ENCODE data around the gene KCNMA1.

The KCNMA1 gene

DNA sequence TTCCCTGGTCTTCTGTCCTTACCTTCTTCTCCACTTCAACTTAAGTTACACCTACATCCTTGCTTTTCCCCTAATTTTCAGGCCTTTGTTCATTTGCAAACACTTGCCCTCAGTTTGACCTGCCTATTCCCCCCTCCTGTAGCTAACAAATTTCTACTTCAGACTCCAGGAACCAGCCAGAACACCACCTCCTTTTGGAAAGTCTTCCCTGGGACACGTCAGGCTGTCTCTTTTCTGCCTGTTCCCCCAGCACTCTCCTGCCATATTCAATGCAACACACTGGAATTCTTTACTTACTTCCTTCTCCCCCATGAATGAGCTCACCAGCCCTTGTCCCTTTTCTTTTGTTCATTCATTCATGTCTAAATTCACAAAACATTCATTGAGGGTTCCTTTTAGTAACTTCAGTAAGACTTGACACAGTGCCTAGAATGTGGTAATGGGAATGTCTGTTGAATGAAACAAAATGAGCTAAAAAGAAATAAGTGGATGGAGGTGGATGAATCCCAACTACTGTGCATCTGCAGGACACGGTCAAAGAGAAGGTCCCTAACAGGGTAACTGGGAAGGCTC, 478.0 kb downstream of the KCNMA1 start:
- Histone ChIP-seq H3K4me3 (IDR thresholded peaks at IDR 0.05; ENCODE audit: insufficient read depth, low read depth, low read length) (no peak overlapping the region), H3K27me3 (ENCODE audit: insufficient read depth, low read depth) (no peaks in the 10 kb centered on the region), H4K20me1 (ENCODE audit: insufficient read depth) (no peaks in the 10 kb centered on the region), H3K4me1 (ENCODE audit: low read depth, poor library complexity, severe bottlenecking) (no peaks in the 10 kb centered on the region), H3K27ac (no peak overlapping the region), H3K9ac (no peak overlapping the region), H3K79me2 (ENCODE audit: insufficient read depth, low read depth) (no peaks in the 10 kb centered on the region), H3K4me2 (no peak overlapping the region), H2AFZ (ENCODE audit: low read depth) (no peak overlapping the region), H3K36me3 (ENCODE audit: insufficient read depth) (no peaks in the 10 kb centered on the region)
- TF ChIP-seq, protein P1, sequence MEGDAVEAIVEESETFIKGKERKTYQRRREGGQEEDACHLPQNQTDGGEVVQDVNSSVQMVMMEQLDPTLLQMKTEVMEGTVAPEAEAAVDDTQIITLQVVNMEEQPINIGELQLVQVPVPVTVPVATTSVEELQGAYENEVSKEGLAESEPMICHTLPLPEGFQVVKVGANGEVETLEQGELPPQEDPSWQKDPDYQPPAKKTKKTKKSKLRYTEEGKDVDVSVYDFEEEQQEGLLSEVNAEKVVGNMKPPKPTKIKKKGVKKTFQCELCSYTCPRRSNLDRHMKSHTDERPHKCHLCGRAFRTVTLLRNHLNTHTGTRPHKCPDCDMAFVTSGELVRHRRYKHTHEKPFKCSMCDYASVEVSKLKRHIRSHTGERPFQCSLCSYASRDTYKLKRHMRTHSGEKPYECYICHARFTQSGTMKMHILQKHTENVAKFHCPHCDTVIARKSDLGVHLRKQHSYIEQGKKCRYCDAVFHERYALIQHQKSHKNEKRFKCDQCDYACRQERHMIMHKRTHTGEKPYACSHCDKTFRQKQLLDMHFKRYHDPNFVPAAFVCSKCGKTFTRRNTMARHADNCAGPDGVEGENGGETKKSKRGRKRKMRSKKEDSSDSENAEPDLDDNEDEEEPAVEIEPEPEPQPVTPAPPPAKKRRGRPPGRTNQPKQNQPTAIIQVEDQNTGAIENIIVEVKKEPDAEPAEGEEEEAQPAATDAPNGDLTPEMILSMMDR (conservative IDR thresholded peaks at IDR 0.05; ENCODE audit: low read depth, low read length), result no peak

DNA sequence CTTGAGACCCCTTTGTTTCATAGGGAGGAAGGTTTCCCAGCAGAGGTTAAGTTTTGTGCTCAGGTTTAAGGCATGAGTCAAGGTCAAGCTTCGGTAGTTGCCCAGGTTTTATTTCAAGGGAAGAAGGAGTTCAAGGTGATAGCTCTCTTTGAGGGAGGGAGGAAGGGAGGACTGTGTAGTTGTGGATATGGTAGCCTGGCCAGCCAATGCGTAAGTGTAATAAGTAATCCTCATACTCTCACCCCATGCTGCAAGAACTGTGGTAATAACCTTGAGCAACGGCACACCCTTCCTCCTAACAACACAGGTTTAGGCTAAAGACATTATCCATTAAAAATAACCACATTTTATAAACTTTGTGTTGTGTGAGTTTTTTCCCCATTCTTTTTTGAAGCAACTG, 478.9 kb downstream of the KCNMA1 start:
- H3K27me3 ChIP-seq (ENCODE audit: insufficient read depth, low read depth), result no peaks in the 10 kb centered on the region
- no peaks in the 10 kb centered on the region for H3K79me2 ChIP-seq (ENCODE audit: insufficient read depth, low read depth)
- H3K27ac ChIP-seq, result no peak overlapping the region
- no peak overlapping the region for H3K4me2 ChIP-seq
- H3K4me1 ChIP-seq (ENCODE audit: low read depth, poor library complexity, severe bottlenecking), result no peaks in the 10 kb centered on the region
- no peaks in the 10 kb centered on the region for H4K20me1 ChIP-seq (ENCODE audit: insufficient read depth)
- H3K36me3 ChIP-seq (ENCODE audit: insufficient read depth), result no peaks in the 10 kb centered on the region
- no peak overlapping the region for H3K4me3 ChIP-seq (IDR thresholded peaks at IDR 0.05; ENCODE audit: insufficient read depth, low read depth, low read length)
- TF ChIP-seq, protein P1 (conservative IDR thresholded peaks at IDR 0.05; ENCODE audit: low read depth, low read length), result no peak
- H3K9ac ChIP-seq, result no peak overlapping the region
- no peak overlapping the region for H2AFZ ChIP-seq (ENCODE audit: low read depth)

DNA sequence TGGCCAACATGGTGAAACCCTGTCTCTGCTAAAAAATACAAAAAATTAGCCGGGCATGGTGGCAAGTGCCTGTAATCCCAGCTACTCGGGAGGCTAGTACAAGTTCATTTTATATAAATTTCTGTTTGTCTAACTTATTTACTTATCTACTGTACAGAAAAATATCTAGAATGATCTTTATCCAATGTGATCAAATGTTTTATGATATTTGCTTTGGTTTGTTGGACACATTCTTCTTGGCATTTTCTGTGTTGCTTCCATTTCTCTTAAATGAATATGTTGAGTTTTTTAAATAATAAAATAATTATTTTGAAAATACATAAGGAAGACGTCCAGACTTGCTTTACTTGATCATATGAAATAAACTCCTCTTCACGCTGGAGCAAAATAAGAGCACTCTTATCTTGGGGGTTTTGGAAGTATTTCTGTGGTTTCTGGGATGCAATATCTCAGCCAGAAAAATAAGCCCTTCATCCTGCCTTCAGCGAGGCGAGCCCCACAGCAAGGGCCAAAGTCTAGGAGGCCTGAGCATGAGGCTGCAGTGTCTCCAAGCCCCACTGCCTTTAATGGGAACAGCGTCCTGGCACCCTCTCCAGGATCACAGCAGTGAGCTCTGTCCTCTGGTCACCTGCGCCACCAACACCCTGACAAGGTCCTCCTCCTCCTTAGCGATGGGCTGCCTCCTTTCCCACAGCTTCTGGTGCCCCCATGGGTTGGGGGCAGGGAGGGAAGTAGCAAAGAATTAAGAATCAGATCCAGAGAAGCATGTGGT, 480.2 kb downstream of the KCNMA1 start:
- Histone ChIP-seq H3K9ac (no peak overlapping the region), H3K4me3 (IDR thresholded peaks at IDR 0.05; ENCODE audit: insufficient read depth, low read depth, low read length) (no peak overlapping the region), H4K20me1 (ENCODE audit: insufficient read depth) (no peaks in the 10 kb centered on the region), H3K4me2 (no peak overlapping the region), H3K4me1 (ENCODE audit: low read depth, poor library complexity, severe bottlenecking) (no peaks in the 10 kb centered on the region), H3K36me3 (ENCODE audit: insufficient read depth) (no peaks in the 10 kb centered on the region), H3K27me3 (ENCODE audit: insufficient read depth, low read depth) (no peaks in the 10 kb centered on the region), H3K79me2 (ENCODE audit: insufficient read depth, low read depth) (no peaks in the 10 kb centered on the region), H2AFZ (ENCODE audit: low read depth) (no peak overlapping the region), H3K27ac (no peak overlapping the region)
- TF ChIP-seq, protein P1 (conservative IDR thresholded peaks at IDR 0.05; ENCODE audit: low read depth, low read length), result no peak

DNA sequence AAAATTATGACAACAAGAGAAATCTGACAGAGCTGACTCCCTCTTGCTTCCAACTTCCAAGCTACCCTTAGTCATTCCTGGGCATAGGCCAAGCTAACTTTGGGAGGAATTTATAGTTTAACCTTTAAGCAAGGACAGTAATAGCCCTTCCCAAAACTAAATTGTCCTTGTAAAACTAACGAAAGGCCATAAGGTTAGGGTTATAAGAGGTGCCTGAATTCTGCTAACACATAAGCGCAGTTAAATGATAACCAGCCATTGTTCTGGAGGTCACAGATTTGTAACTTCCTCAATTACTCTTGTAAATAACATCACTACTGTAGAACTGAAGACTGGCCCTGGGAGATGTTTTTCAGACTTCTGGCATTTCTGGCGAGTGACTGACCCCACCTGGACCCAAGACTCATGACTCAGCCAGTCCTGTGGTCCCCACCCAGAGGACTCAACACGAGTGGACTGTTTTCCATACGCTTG, 481.2 kb downstream of the KCNMA1 start:
- H3K36me3 ChIP-seq (ENCODE audit: insufficient read depth), result no peaks in the 10 kb centered on the region
- no peak overlapping the region for H3K4me2 ChIP-seq

More for the DNA sequence above, 481.2 kb downstream of the KCNMA1 start:
- Histone ChIP-seq H3K27me3 (ENCODE audit: insufficient read depth, low read depth) (no peaks in the 10 kb centered on the region), H3K9ac (no peak overlapping the region), H3K27ac (no peak overlapping the region), H3K79me2 (ENCODE audit: insufficient read depth, low read depth) (no peaks in the 10 kb centered on the region), H2AFZ (ENCODE audit: low read depth) (no peak overlapping the region), H4K20me1 (ENCODE audit: insufficient read depth) (no peaks in the 10 kb centered on the region), H3K4me3 (IDR thresholded peaks at IDR 0.05; ENCODE audit: insufficient read depth, low read depth, low read length) (no peak overlapping the region), H3K4me1 (ENCODE audit: low read depth, poor library complexity, severe bottlenecking) (no peaks in the 10 kb centered on the region)
- TF ChIP-seq, protein P1 (conservative IDR thresholded peaks at IDR 0.05; ENCODE audit: low read depth, low read length), result no peak

Data from KMS-11 (cell line).